COLO668 (cell line): ENCODE results near the gene AKR1C3.
"Not testable (repeated sequence)": the region's sequence is repeated elsewhere in the genome, so short reads cannot be mapped to it uniquely, and the experiment has no call there.

Experiments used
- DNase-seq: peaks from one replicate; lab custom pipeline; 2025; ENCODE audit not compliant: unreplicated experiment; lab: John Stamatoyannopoulos, UW

Gene AKR1C3

DNA sequence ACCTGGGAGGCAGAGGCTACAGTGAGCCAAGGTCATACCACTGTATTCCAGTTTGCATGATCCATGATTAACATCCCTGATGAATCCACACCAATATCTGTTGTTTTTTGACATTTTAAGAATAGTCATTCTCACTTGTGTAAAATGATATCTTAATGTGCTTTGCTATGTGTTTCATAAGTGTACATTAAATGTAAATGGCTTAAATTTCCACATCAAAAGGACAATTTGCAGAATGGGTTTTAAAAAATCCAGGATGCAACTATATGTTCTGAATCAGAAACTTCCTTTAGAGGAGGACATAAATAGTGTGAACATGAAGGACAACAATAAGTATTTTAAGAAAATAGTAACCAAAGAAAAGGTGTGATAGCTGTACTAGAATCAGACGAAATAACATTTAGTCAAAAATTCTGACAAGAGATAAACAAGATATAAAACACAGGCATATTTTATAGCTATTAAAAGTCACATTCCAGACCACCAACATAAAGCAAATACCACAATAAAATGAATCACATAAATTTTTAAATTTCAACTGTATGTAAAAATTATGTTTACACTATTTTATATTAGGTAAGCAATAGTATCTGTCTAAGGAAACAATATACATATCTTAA lies 42.4 kb downstream of the AKR1C3 start:
- DNase-seq: no peak

DNA sequence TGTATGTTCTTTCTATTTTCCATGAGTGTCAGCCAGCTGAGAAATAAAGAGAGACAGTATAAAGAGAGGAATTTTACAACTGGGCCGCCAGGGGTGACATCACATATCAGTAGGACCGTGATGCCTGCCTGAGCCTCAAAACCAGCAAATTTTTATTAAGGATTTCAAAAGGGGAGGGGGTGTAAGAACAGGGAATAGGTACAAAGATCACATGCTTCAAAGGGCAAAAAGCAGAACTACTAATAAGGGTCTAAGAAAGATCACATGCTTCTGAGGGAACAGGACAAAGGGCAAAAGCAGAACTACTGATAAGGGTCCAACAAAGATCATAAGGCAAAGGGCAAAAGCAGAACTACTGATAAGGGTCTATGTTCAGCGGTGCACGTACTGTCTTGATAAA lies 43.5 kb downstream of the AKR1C3 start:
- DNase-seq: not testable (repeated sequence)

DNA sequence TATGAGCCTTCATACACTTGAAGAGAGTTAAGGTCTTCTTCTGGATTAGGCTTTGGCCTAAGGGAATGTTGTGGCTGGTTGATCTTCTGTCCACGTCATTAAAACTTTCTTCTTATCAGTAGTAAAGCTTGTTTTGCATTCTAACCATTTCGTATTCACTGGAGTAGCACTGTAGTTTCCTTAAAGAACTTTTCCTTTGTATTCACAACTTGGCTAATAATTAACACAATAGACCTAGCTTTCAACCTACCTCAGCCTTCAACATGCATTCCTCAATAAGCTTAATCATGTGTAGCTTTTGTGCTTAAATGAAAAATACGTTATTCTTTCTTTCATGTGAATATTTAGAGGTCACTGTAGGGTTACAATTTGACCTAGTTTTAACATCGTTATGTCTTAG lies 48.0 kb downstream of the AKR1C3 start:
- no peak for DNase-seq

DNA sequence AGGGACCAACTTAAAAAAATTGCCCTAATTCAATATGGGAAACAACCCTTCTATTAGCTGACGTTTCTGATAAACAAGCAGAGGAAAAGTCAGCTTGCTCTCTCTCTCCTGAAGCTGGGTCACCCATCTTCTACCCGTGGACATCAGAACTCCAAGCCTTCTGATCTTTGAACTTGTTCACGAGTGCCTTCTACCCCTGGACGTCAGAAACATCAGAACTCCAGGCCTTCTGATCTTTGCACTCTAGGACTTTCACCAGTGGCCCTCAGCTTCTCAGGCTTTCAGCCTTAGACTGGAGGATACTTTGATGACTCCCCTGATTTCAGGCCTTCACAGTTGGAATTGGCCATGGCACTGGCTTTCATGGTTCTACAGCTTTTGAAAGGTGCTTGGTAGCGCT lies 48.9 kb downstream of the AKR1C3 start:
- DNase-seq: no peak

DNA sequence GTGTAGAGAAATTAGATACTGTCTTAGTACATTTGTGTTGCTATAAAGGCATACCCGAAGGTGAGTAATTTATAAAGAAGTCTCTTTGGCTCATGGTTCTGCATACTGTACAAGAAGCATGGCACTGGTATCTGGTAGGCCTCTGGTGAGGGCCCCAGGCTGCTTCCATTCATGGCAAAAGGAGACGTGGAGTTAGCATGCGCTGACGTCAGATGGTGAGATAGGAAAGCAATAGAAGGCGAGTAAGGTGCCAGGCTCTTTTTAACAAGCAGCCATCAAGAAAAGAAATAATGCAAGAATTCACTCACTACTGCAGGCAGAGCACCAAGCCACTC lies 52.7 kb downstream of the AKR1C3 start:
- DNase-seq: no peak

DNA sequence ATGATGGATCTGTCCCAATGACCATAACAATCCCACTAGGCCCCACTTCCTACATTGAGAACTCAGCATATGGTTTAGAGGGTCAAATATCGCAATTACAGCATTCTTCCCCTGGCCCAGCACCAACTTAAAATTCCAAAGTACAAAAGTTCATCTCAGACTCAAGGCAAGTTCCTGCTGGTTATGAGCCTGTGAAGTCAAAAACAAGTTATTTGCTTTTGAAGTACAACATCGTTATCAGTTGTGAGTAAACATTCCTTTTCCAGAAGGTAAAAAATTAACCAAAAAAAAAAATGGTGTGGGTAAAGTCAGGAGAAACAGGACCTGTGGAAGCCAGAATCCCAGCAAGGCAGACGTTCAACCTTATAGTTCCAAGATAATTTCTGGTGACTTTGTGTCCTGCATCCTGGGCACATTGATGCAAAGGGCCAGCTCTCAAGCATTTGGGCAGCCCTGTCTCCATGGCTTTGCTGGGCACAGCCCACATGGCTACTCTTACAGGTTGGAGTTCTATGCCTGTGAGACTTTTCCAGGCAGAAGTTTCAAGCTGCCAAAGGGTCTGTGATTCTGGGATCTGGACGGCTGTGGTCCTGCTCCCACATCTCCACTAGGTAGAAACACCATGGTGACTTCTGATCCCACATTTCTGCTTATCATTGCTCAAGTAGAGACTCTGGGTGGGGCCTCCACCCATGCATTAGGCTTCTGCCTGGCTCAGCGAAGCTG lies 53.2 kb downstream of the AKR1C3 start:
- DNase-seq: no peak

DNA sequence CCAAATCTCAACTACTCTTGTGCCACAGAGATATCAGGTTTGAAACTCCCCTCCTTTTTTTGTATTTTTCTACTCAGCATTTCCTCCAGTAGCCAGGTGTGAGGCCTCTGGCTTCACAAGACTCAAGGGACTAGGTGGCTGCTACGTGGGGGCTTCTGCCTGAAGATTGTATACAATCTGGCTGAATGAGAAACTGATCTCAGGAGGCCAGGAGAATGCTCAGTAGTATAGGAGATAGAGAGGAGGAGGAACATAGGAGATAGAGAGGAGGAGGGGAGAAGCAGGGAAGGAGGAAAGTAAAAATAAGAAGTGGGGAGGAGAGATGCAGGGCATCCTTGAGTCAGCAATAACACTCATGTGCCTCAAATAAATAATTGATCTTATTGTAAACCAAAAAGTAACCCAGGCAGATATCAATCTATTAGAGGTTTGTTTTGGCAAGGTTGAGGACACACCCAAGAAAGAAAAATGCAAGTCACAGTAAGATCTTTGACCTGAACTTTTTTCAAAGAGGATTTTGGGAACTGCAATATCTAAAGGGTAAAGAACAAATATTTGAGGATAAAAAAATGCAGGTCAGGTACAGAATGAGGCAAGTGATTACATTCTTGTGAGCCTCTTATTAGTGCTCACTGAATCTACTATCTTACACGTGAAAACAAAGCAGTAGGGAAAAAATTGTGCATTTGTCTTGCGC lies 53.9 kb downstream of the AKR1C3 start:
- DNase-seq: no peak

DNA sequence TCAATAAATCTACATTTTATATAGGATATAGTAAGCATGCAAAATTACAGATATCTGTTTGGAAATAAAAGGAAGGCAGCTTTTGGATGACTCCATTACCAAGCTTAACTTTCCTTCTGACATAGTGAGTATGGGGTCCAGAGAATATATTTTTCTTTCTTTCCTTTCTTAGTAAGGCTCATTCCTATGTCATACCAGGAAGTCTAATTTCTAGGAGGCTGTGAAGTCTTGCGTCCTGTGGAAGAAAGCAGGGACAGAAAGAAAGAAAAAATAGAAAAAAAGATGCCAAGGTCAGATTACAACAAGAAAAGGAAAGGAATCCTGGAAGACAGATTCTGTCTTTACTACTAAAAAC lies 54.4 kb downstream of the AKR1C3 start:
- no peak for DNase-seq

DNA sequence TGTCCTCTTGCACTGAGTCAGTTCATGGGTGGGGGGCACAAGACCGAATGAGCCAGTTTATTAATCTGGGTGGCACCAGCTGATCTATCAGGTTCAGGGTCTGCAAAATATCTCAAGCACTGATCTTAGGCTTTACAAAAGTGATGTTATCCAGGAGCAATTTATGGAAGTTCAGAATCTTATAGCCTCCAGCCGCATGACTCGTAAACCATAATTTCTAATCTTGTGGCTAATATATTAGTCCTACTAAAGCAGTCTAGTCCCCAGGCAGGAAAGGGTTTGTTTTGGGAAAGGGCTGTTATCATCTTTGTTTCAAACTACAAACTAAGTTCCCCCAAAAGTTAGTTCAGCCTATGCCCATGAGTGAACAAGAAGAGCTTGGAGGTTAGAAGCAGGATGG lies 56.9 kb downstream of the AKR1C3 start:
- no peak for DNase-seq

DNA sequence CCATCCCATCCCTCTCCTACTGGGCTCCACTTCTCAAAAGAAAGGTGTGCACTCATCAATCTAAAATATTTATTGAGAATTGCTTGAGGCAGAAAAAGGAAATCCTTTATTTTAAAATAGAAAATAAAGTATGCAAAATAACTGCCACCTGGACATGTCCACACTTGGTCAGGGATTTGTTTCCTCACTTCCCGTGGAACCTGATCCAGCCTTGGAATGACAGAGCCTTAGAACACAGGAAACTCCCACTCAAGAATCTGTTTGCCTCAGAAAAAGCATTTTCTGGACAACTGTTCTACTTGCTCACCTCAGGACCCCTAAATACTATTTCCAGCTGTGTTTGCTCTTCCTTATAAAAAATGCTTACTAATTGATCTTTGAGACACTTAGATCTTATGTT lies 61.7 kb downstream of the AKR1C3 start:
- DNase-seq: no peak
